NB4 (cell line): Measurements from ENCODE around the gene BABAM1.

ENCODE experiments used
- DNase-seq: peaks from one replicate; pipeline ENCODE4 v3.0.0; 2010; ENCODE audit warnings: low read depth
- H3K4me3 ChIP-seq: one replicate; pipeline ENCODE4 v1.5.1; 2011; ENCODE audit warnings: mild to moderate bottlenecking, low read depth, low read length, moderate library complexity
- CTCF ChIP-seq: IDR thresholded peaks from one replicate; pipeline ENCODE4 v1.5.1; 2012; ENCODE audit warnings: low read depth, low read length
- MAX ChIP-seq: IDR thresholded peaks from 2 replicates; pipeline ENCODE4 v1.6.1; 2011; ENCODE audit warnings: low read depth, low read length
- MYC ChIP-seq: IDR thresholded peaks from 2 replicates; pipeline ENCODE4 v1.6.1; 2011; ENCODE audit warnings: low read depth, low read length
- POLR2A ChIP-seq: IDR thresholded peaks from 2 replicates; pipeline ENCODE4 v1.6.1; 2011; ENCODE audit warnings: mild to moderate bottlenecking; ENCODE audit not compliant: insufficient read length; ENCODE audit errors: extremely low read depth

BABAM1 gene

GRCh38 chr19:17318966-17319365 lies 51.7 kb downstream of the BABAM1 start:
- DNase-seq, result no peak
- no peak overlapping the region for H3K4me3 ChIP-seq
- no peak for TF ChIP-seq POLR2A

GRCh38 chr19:17319473-17320238 lies 52.4 kb downstream of the BABAM1 start:
- DNase-seq, result no peak
- no peak overlapping the region for H3K4me3 ChIP-seq
- TF ChIP-seq CTCF, result no peak
- TF ChIP-seq MYC, result no peak
- no peak for TF ChIP-seq MAX
- no peak for TF ChIP-seq POLR2A

GRCh38 chr19:17320435-17320834 lies 53.2 kb downstream of the BABAM1 start:
- no peak overlapping the region for H3K4me3 ChIP-seq
- TF ChIP-seq MAX (no peak), POLR2A (no peak), MYC (no peak), CTCF (no peak)
- no peak for DNase-seq

GRCh38 chr19:17321655-17322489 lies 54.6 kb downstream of the BABAM1 start:
- H3K4me3 ChIP-seq, result no peak overlapping the region
- no peak for DNase-seq
- TF ChIP-seq POLR2A (no peak), MYC (no peak), MAX (no peak), CTCF (no peak)

GRCh38 chr19:17322854-17323253 lies 55.6 kb downstream of the BABAM1 start:
- TF ChIP-seq MYC (no peak), MAX (no peak), CTCF (no peak), POLR2A (no peak)
- no peak overlapping the region for H3K4me3 ChIP-seq
- DNase-seq, result no peak

GRCh38 chr19:17323300-17323963 lies 56.2 kb downstream of the BABAM1 start:
- no peak overlapping the region for H3K4me3 ChIP-seq
- DNase-seq, result no peak
- no peak for TF ChIP-seq MAX
- no peak for TF ChIP-seq MYC
- TF ChIP-seq CTCF, result no peak
- TF ChIP-seq POLR2A, result no peak
